Heart right ventricle (tissue), 16 donors: Measurements from ENCODE around the gene HIP1R. TPM values are rescaled to one million over a fixed set of nuclear protein-coding genes. Genes with fewer than 3 reads are reported as not detected.

Source experiments
- ATAC-seq, 8 donors: fragments of 200-7000 bp; cut with Tn5 transposase; one replicate each; pipeline ENCODE4 v1.9.1; 2020; ENCODE audit warnings: mild to moderate bottlenecking in 8 of 8, moderate library complexity in 8 of 8, moderate number of reproducible peaks in 1 of 8
- DNase-seq, 2 donors: peaks; one replicate each; pipeline ENCODE4 v3.0.0-alpha.2; 2020
- H3K27ac ChIP-seq, 10 donors: fragments of 200-600 bp; sonication (generic) in 2 of 10; one replicate each; pipeline versions ENCODE4 v1.5.0 to v1.8.0; 2020 to 2022; ENCODE audit warnings: mild to moderate bottlenecking in 3 of 10
- H3K27me3 ChIP-seq, 7 donors: fragments of 200-600 bp; one replicate each; pipeline ENCODE4 v1.8.0; 2021 to 2022; ENCODE audit warnings: mild to moderate bottlenecking in 2 of 7
- H3K36me3 ChIP-seq, 9 donors: fragments of 200-600 bp; sonication (generic) in 1 of 9; one replicate each; pipeline versions ENCODE4 v1.5.0 to v1.8.0; 2020 to 2022; ENCODE audit warnings: mild to moderate bottlenecking in 2 of 9
- H3K4me1 ChIP-seq, 9 donors: fragments of 200-600 bp; sonication (generic) in 1 of 9; one replicate each; pipeline versions ENCODE4 v1.5.0 to v1.8.0; 2020 to 2022; ENCODE audit warnings: mild to moderate bottlenecking in 4 of 9
- H3K4me3 ChIP-seq, 10 donors: fragments of 200-600 bp; sonication (generic) in 2 of 10; one replicate each; pipeline versions ENCODE4 v1.5.0 to v1.8.0; 2020 to 2022; ENCODE audit warnings: mild to moderate bottlenecking in 7 of 10, moderate library complexity in 2 of 10
- H3K9me3 ChIP-seq, 11 donors: fragments of 200-600 bp in 10 of 11; sonication (generic) in 2 of 11; one replicate each; pipeline versions ENCODE4 v1.5.0 to v1.8.0; 2013 to 2022; ENCODE audit warnings: mild to moderate bottlenecking in 2 of 11, control low read depth in 1 of 11, moderate library complexity in 1 of 11
- CTCF ChIP-seq, 9 donors: fragments of 200-600 bp; sonication (generic) in 2 of 9; IDR thresholded peaks; one replicate each; pipeline versions ENCODE4 v1.5.0 to v1.8.0; 2021 to 2022; ENCODE audit warnings: antibody characterized with exemption in 9 of 9, mild to moderate bottlenecking in 5 of 9, moderate library complexity in 1 of 9
- WGBS, 2 donors: extraction: QIAGEN DNeasy Blood & Tissue Kit; methylation state at CpG; one replicate each; pipeline ENCODE4 v1.1.7; 2013; ENCODE audit warnings: inconsistent platforms in 1 of 2; 5-methylcytosine and 5-hydroxymethylcytosine counted together
- intact Hi-C, 10 donors: fragments of 100-400 bp; cut with DNase I; formaldehyde crosslinking; loops; one replicate each; pipeline versions ENCODE4 v1.11.1 to v1.14.2; 2022
- polyA plus RNA-seq, 2 donors: library from polyadenylated mRNA; stranded (reverse); fragments of 200-250 nt; gene quantifications; one replicate each; pipeline ENCODE4 v1.2.3, GENCODE V29; 2013
- total RNA-seq, 10 donors: library from RNA; stranded (reverse); fragmentation: NEBNext Ultra II Directional in 3 of 10; extraction: Animal tissue kit (Norgen Biotek cat#: 25700) in 3 of 10; gene quantifications; one replicate each; pipeline versions ENCODE4 v1.2.1 to v1.2.4, GENCODE V29; 2021 to 2023
- donor health status: Arrhythmogenic right ventricular cardiomyopathy.
- donor health status: ischemic (EF 13 %, LVEDD 7.1; RV severe dilation, severe dysfunction).
- donor health status: healthy with polysubstance abuse.
- donor health status: DM: no; HTN: yes; CAD: no.
- donor health status: DM: no; HTN: no; CAD: no.
- donor health status: ischemic (EF 25% LVEDD 6.9; RV normal size, moderate dysfunction).
- donor health status: ischemic (EF 25% LVEDD 5.7; RV mildly dilated, moderate dysfunction).
- donor health status: healthy.
- donor health status: DM: yes; HTN: yes; CAD: no.
- donor health status: Ischemic cardiomyopathy.
- donor health status: ischemic (EF 35%, LVEDD 5.7; RV mildly dilated, moderate dysfunction).
- donor health status: nonischemic (EF 11% LVEDD 7.7; RV severe dilation, severe dysfunction).
- donor health status: DM: yes; HTN: yes; CAD: no.
- donor health status: PGD.
- donor health status: ischemic (EF 29% LVEDD 5.4; RV normal size, mild dysfunction).
- donor health status: nonischemic (EF 23%, LVEDD 6.1; RV moderate dilation, normal function).

HIP1R gene
- total and polyA plus RNA-seq, 12 donors: 13.7 to 37.7 (median 18.0) TPM

DNA sequence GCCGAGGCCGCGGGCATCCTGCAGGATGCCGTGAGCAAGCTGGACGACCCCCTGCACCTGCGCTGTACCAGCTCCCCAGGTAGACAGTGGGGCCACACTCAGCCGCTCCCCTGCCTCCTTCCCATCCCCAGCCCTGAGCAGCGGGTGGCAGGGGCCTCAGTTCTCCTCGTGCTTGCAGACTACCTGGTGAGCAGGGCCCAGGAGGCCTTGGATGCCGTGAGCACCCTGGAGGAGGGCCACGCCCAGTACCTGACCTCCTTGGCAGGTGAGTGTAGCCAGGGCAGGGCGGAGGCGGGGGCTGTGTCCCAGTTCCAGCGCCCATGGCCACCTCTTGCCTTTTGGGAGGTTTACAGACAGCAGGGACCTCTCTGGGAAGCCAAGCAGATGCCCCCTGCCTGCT lies 22.9 kb downstream of the HIP1R start:
- Histone ChIP-seq H3K4me1 (peaks cover 3 to 41% (median 29%) of the 10 kb centered on the region in 9 donors), H3K9me3 (no peaks in the 10 kb centered on the region), H3K36me3 (peaks cover 0 to 64% (median 0%) of the 10 kb centered on the region in 9 donors), H3K27me3 (no peaks in the 10 kb centered on the region), H3K4me3 (no peak overlapping the region), H3K27ac (no peak overlapping the region)
- no peak for TF ChIP-seq CTCF (IDR thresholded peaks at IDR 0.05)
- intact Hi-C loops: loop anchor here in 1 of 10 donors (10.0 kb wide), 1 partner anchor 63 kb away; no protein-coding TSS in a partner anchor
- WGBS, 2 donors: 89 to 91% methylated on average over 14 of the region's 14 CpGs
- no peak for DNase-seq
- no peak for ATAC-seq

DNA sequence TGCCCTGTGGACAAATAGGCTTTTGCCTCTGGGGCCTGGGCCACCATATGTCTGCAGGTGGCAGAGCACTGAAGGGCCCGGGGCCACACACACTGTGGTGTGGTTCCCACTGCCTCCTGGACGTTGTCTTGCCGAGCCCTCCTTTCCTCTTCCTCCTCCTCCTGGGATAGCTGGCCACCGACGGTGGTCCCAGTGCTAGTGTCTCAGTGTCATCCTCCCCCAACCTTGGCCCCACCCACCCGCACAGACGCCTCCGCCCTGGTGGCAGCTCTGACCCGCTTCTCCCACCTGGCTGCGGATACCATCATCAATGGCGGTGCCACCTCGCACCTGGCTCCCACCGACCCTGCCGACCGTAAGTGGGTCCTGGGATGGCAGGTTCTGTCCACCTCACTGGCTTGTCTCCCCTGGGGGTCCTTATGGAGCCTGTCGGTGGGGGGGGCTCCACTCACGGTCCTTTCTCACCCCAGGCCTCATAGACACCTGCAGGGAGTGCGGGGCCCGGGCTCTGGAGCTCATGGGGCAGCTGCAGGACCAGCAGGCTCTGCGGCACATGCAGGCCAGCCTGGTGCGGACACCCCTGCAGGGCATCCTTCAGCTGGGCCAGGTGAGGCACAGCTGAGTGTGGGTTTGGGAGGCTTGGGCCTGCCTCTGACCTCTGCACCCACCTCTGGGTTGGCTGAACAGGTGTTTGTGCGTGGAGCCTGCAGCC lies 23.5 kb downstream of the HIP1R start:
- ATAC-seq (no peak), DNase-seq (no peak)
- H3K9me3 ChIP-seq: no peaks in the 10 kb centered on the region
- peaks cover 0 to 64% (median 0%) of the 10 kb centered on the region in 9 donors for H3K36me3 ChIP-seq
- peaks cover 3 to 42% (median 33%) of the 10 kb centered on the region in 9 donors for H3K4me1 ChIP-seq
- intact Hi-C loops: loop anchor here in 1 of 10 donors (10.0 kb wide), 1 partner anchor 64 kb away; no protein-coding TSS in a partner anchor
- H3K4me3 ChIP-seq: no peak overlapping the region
- WGBS, 2 donors: 88% methylated on average over 20 to 22 of the region's 22 CpGs
- no peak overlapping the region for H3K27ac ChIP-seq
- H3K27me3 ChIP-seq: no peaks in the 10 kb centered on the region
- no peak for TF ChIP-seq CTCF (IDR thresholded peaks at IDR 0.05)

GRCh38 chr12:122859303-122860039 lies 24.2 kb downstream of the HIP1R start:
- no peak for DNase-seq
- H3K27ac ChIP-seq: peak overlapping the region in 4 of 10 donors; percentile 54 to 76 (median 64)

More at GRCh38 chr12:122859303-122860039, 24.2 kb downstream of the HIP1R start:
- peaks cover 3 to 43% (median 35%) of the 10 kb centered on the region in 9 donors for H3K4me1 ChIP-seq
- H3K9me3 ChIP-seq: no peaks in the 10 kb centered on the region
- TF ChIP-seq CTCF (IDR thresholded peaks at IDR 0.05): no peak
- H3K27me3 ChIP-seq: no peaks in the 10 kb centered on the region
- peak in 3 of 8 donors; percentile 1 to 4 (median 2) for ATAC-seq
- H3K36me3 ChIP-seq: peaks cover 0 to 62% (median 0%) of the 10 kb centered on the region in 9 donors
- H3K4me3 ChIP-seq: no peak overlapping the region
- WGBS, 2 donors: 85 to 87% methylated on average over 26 of the region's 26 CpGs
- intact Hi-C loops: loop anchor here in 9 of 10 donors (1.0 to 10.0 kb wide), 8 partner anchors 38 to 378 kb away; partner anchors contain the start of genes MPHOSPH9 (in 4 of the 9), MTRFR (in 4 of the 9) and VPS37B (in 1 of the 9)
